A673 (cell line): Measurements from ENCODE around the gene ST6GALNAC3.

Source experiments
- EZH2 ChIP-seq: fragments of 200-600 bp; sonication (generic); IDR thresholded peaks from 2 replicates; pipeline ENCODE4 v1.6.1; 2017; ENCODE audit warnings: borderline replicate concordance, low read depth, mild to moderate bottlenecking, mixed read lengths, antibody characterized with exemption, low read length; ENCODE audit not compliant: poor library complexity, severe bottlenecking
- TF ChIP-seq, protein P1 (sequence below): fragments of 300-800, 200-600 bp; sonication (generic); conservative IDR thresholded peaks from 2 replicates; pipeline ENCODE4 v1.5.1; 2017; ENCODE audit warnings: low read depth, mild to moderate bottlenecking, antibody characterized with exemption, low read length, moderate library complexity, mixed read lengths

DNA sequence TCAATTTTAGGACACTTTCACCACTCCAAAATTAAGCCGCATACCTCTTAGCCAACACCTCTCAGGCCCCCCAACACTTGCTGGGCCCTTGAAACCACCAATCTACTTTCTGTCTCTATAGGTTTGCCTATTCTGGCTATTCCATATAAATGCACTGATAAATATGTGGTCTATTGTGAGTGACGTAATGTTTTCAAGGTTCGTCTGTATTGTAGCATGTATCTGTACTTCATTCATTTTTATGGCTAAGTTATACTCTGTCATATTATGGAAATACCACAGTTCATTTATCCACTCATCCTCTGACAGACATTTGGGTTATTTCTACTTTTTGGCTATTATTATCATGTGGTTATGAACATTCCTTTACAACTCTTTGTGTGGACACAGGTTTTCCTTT is 432.8 kb downstream of the ST6GALNAC3 start:
- TF ChIP-seq, protein P1, sequence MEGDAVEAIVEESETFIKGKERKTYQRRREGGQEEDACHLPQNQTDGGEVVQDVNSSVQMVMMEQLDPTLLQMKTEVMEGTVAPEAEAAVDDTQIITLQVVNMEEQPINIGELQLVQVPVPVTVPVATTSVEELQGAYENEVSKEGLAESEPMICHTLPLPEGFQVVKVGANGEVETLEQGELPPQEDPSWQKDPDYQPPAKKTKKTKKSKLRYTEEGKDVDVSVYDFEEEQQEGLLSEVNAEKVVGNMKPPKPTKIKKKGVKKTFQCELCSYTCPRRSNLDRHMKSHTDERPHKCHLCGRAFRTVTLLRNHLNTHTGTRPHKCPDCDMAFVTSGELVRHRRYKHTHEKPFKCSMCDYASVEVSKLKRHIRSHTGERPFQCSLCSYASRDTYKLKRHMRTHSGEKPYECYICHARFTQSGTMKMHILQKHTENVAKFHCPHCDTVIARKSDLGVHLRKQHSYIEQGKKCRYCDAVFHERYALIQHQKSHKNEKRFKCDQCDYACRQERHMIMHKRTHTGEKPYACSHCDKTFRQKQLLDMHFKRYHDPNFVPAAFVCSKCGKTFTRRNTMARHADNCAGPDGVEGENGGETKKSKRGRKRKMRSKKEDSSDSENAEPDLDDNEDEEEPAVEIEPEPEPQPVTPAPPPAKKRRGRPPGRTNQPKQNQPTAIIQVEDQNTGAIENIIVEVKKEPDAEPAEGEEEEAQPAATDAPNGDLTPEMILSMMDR, result no peak
- no peak for TF ChIP-seq EZH2
